ENCODE data around the gene GADD45A.
A peak's percentile ranks its signal among the peaks of the same experiment; 100 is the strongest.

The GADD45A gene

GRCh38 chr1:67688526-67689219, 3.7 kb downstream of the GADD45A start:
- no peak for DNase-seq (ENCODE audit: low read depth in 3 of 3)

GRCh38 chr1:67689267-67690017, 4.4 kb downstream of the GADD45A start:
- no peak for DNase-seq (ENCODE audit: low read depth in 3 of 3)

GRCh38 chr1:67690018-67690363, 5.0 kb downstream of the GADD45A start:
- no peak for DNase-seq (ENCODE audit: low read depth in 3 of 3)

GRCh38 chr1:67690411-67690810, 5.4 kb downstream of the GADD45A start:
- DNase-seq (ENCODE audit: low read depth in 3 of 3): no peak

GRCh38 chr1:67691712-67692111, 6.7 kb downstream of the GADD45A start:
- no peak for DNase-seq (ENCODE audit: low read depth in 3 of 3)

GRCh38 chr1:67695963-67696362, 11.0 kb downstream of the GADD45A start:
- DNase-seq (ENCODE audit: low read depth in 3 of 3): no peak

- no peak for DNase-seq (ENCODE audit: low read depth in 3 of 3)
Observed at GRCh38 chr1:67696708-67697107, 11.7 kb downstream of the GADD45A start.

GRCh38 chr1:67700220-67700619, 15.2 kb downstream of the GADD45A start:
- DNase-seq (ENCODE audit: low read depth in 3 of 3): no peak

GRCh38 chr1:67700692-67701410, 15.8 kb downstream of the GADD45A start:
- DNase-seq (ENCODE audit: low read depth in 3 of 3): peak in 1 of 3 experiments; percentile 6

- no peak for DNase-seq (ENCODE audit: low read depth in 3 of 3)
Observed at GRCh38 chr1:67701876-67702275, 16.9 kb downstream of the GADD45A start.

- DNase-seq (ENCODE audit: low read depth in 3 of 3): no peak
Observed at GRCh38 chr1:67704351-67704750, 19.4 kb downstream of the GADD45A start.

GRCh38 chr1:67705735-67706453, 20.9 kb downstream of the GADD45A start:
- no peak for DNase-seq (ENCODE audit: low read depth in 3 of 3)

GRCh38 chr1:67708606-67709005, 23.6 kb downstream of the GADD45A start:
- no peak for DNase-seq (ENCODE audit: low read depth in 3 of 3)

- DNase-seq (ENCODE audit: low read depth in 3 of 3): no peak
Observed at GRCh38 chr1:67710417-67710816, 25.4 kb downstream of the GADD45A start.

GRCh38 chr1:67711158-67711854, 26.3 kb downstream of the GADD45A start:
- no peak for DNase-seq (ENCODE audit: low read depth in 3 of 3)

- DNase-seq (ENCODE audit: low read depth in 3 of 3): no peak
Observed at GRCh38 chr1:67711855-67712212, 26.8 kb downstream of the GADD45A start.

GRCh38 chr1:67713057-67713846, 28.3 kb downstream of the GADD45A start:
- DNase-seq (ENCODE audit: low read depth in 3 of 3): no peak

- no peak for DNase-seq (ENCODE audit: low read depth in 3 of 3)
Observed at GRCh38 chr1:67715819-67716218, 30.8 kb downstream of the GADD45A start.

- no peak for DNase-seq (ENCODE audit: low read depth in 3 of 3)
Observed at GRCh38 chr1:67716800-67717199, 31.8 kb downstream of the GADD45A start.

- DNase-seq (ENCODE audit: low read depth in 3 of 3): no peak
Observed at GRCh38 chr1:67717876-67718275, 32.9 kb downstream of the GADD45A start.
